Measurements from ENCODE around the gene SEPTIN3. TPM values are rescaled to one million over a fixed set of nuclear protein-coding genes. Genes with fewer than 3 reads are reported as not detected.
A peak's percentile ranks its signal among the peaks of the same experiment; 100 is the strongest.

Gene SEPTIN3
- total and polyA plus RNA-seq, 4 donors, result 0.05 to 0.68 (median 0.63) TPM; not detected in 1

GRCh38 chr22:41928593-41929417, 40.4 kb upstream of the SEPTIN3 start:
- no peaks in the 10 kb centered on the region for H3K27me3 ChIP-seq (ENCODE audit: control insufficient read depth in 1 of 2, insufficient read depth in 2 of 2, low read length in 1 of 2)
- H3K27ac ChIP-seq (ENCODE audit: low read depth in 1 of 2, low read length in 2 of 2), result no peak overlapping the region
- 82 to 83% methylated on average over 12 to 14 of the region's 14 CpGs for WGBS, 2 donors
- DNase-seq (no peak), ATAC-seq (ENCODE audit: low FRiP score) (no peak)
- H3K36me3 ChIP-seq (ENCODE audit: control insufficient read depth in 1 of 2, insufficient read depth in 2 of 2, low read length in 1 of 2), result no peaks in the 10 kb centered on the region
- intact Hi-C loops (cut with DNase I), result no loop called here
- no peaks in the 10 kb centered on the region for H3K4me1 ChIP-seq (ENCODE audit: control insufficient read depth in 1 of 2, insufficient read depth in 2 of 2, low read length in 2 of 2)
- no peak overlapping the region for H3K4me3 ChIP-seq (ENCODE audit: low read length in 2 of 2)
- no peaks in the 10 kb centered on the region for H3K9me3 ChIP-seq (ENCODE audit: control insufficient read depth, low read length)

DNA sequence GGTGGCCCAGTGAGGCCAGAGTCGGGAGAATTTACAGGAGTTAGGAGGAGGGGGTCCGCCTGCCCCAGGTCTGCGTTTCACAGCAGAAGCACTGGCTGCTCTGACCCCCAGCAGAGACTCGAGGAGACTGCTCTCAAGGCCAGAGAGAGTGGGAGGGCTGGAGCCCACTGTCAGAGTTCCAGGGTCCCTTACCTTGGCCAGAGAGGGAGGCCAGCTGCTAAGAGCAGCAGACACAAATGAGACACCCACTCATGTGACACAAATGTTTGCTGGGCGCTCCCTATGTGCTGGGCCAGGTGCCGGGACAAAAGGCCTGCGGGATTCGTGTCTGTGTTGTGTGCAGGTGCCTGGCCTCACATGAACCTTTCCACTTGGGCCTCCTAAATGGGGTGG, 39.8 kb upstream of the SEPTIN3 start:
- Histone ChIP-seq H3K4me3 (ENCODE audit: low read length in 2 of 2) (no peak overlapping the region), H3K4me1 (ENCODE audit: control insufficient read depth in 1 of 2, insufficient read depth in 2 of 2, low read length in 2 of 2) (no peaks in the 10 kb centered on the region), H3K36me3 (ENCODE audit: control insufficient read depth in 1 of 2, insufficient read depth in 2 of 2, low read length in 1 of 2) (no peaks in the 10 kb centered on the region), H3K9me3 (ENCODE audit: control insufficient read depth, low read length) (no peaks in the 10 kb centered on the region), H3K27me3 (ENCODE audit: control insufficient read depth in 1 of 2, insufficient read depth in 2 of 2, low read length in 1 of 2) (no peaks in the 10 kb centered on the region), H3K27ac (ENCODE audit: low read depth in 1 of 2, low read length in 2 of 2) (no peak overlapping the region)
- intact Hi-C loops (cut with DNase I), result no loop called here
- WGBS, 2 donors, result 85 to 88% methylated on average over 8 of the region's 8 CpGs
- DNase-seq, result no peak
- ATAC-seq (ENCODE audit: low FRiP score), result no peak

DNA sequence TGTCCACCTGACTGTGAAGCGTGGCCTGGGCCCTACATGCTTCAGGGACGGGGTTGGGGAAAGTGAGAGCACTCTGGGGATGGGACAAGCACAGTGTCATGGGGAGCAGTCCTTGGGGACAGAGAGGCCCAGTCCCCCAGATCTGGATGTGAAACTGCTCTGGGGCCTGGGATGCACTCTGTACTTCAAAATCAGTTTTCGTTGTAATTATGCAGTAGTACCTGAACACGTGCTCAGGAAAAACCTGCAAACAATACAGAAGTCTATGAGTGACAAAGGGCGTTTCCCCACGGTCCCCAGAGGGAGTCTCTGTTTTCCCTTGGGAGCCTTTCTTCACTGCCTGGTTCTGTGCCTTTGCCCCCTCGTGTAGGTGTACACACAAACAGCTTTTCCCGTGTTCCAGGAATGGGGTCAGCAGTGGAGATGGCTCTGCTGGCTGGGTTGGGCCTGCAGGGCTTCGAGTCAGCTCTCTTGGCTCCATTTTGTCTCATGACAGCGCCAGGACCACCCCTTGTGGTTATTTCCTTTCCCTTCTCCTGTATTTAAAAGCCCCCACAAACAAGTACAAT, 37.5 kb upstream of the SEPTIN3 start:
- no peak for DNase-seq
- H3K36me3 ChIP-seq (ENCODE audit: control insufficient read depth in 1 of 2, insufficient read depth in 2 of 2, low read length in 1 of 2), result no peaks in the 10 kb centered on the region
- no peaks in the 10 kb centered on the region for H3K4me1 ChIP-seq (ENCODE audit: control insufficient read depth in 1 of 2, insufficient read depth in 2 of 2, low read length in 2 of 2)
- no peak for ATAC-seq (ENCODE audit: low FRiP score)
- no peak overlapping the region for H3K27ac ChIP-seq (ENCODE audit: low read depth in 1 of 2, low read length in 2 of 2)
- WGBS, 2 donors, result 86 to 87% methylated on average over 10 of the region's 10 CpGs
- H3K27me3 ChIP-seq (ENCODE audit: control insufficient read depth in 1 of 2, insufficient read depth in 2 of 2, low read length in 1 of 2), result no peaks in the 10 kb centered on the region
- intact Hi-C loops (cut with DNase I), result no loop called here
- no peak overlapping the region for H3K4me3 ChIP-seq (ENCODE audit: low read length in 2 of 2)
- no peaks in the 10 kb centered on the region for H3K9me3 ChIP-seq (ENCODE audit: control insufficient read depth, low read length)

DNA sequence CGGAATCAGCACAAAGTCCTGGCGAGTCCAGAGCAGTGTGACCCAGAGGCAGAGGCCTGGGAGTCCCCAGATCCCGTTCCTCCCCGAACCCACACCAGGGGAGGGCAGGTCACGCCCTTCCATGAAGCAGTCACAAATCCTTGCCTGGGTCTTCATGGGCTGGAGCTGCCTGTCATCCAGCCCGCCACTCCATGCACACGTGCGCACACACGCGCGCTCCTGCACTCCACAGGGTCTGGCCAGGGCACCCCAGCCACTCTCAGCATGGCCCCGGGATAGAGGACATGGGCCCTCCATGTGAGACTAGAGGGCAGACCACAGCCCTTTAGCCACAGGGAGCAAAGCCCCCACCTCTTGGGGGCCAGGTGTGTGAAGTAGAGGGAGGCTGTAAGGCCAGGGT, 36.9 kb upstream of the SEPTIN3 start:
- no peak for ATAC-seq (ENCODE audit: low FRiP score)
- no peak for DNase-seq
- intact Hi-C loops (cut with DNase I), result no loop called here
- whole genome bisulfite sequencing, 2 donors, result 97 to 99% methylated on average over 12 of the region's 12 CpGs
- Histone ChIP-seq H3K4me1 (ENCODE audit: control insufficient read depth in 1 of 2, insufficient read depth in 2 of 2, low read length in 2 of 2) (no peaks in the 10 kb centered on the region), H3K9me3 (ENCODE audit: control insufficient read depth, low read length) (no peaks in the 10 kb centered on the region), H3K27ac (ENCODE audit: low read depth in 1 of 2, low read length in 2 of 2) (no peak overlapping the region), H3K4me3 (ENCODE audit: low read length in 2 of 2) (no peak overlapping the region), H3K36me3 (ENCODE audit: control insufficient read depth in 1 of 2, insufficient read depth in 2 of 2, low read length in 1 of 2) (no peaks in the 10 kb centered on the region), H3K27me3 (ENCODE audit: control insufficient read depth in 1 of 2, insufficient read depth in 2 of 2, low read length in 1 of 2) (no peaks in the 10 kb centered on the region)

- DNase-seq (no peak), ATAC-seq (ENCODE audit: low FRiP score) (no peak)
- WGBS, 2 donors, result 89% methylated on average over 16 of the region's 16 CpGs
- H3K4me1 ChIP-seq (ENCODE audit: control insufficient read depth in 1 of 2, insufficient read depth in 2 of 2, low read length in 2 of 2), result no peaks in the 10 kb centered on the region
- H3K4me3 ChIP-seq (ENCODE audit: low read length in 2 of 2), result no peak overlapping the region
- H3K9me3 ChIP-seq (ENCODE audit: control insufficient read depth, low read length), result no peaks in the 10 kb centered on the region
- intact Hi-C loops (cut with DNase I), result loop anchor here in 1 of 2 donors (2.0 kb wide), 1 partner anchor 55 kb away; no protein-coding TSS in a partner anchor
- H3K27me3 ChIP-seq (ENCODE audit: control insufficient read depth in 1 of 2, insufficient read depth in 2 of 2, low read length in 1 of 2), result no peaks in the 10 kb centered on the region
- H3K36me3 ChIP-seq (ENCODE audit: control insufficient read depth in 1 of 2, insufficient read depth in 2 of 2, low read length in 1 of 2), result no peaks in the 10 kb centered on the region
- no peak overlapping the region for H3K27ac ChIP-seq (ENCODE audit: low read depth in 1 of 2, low read length in 2 of 2)
Observed at GRCh38 chr22:41933411-41934177, 35.6 kb upstream of the SEPTIN3 start.

DNA sequence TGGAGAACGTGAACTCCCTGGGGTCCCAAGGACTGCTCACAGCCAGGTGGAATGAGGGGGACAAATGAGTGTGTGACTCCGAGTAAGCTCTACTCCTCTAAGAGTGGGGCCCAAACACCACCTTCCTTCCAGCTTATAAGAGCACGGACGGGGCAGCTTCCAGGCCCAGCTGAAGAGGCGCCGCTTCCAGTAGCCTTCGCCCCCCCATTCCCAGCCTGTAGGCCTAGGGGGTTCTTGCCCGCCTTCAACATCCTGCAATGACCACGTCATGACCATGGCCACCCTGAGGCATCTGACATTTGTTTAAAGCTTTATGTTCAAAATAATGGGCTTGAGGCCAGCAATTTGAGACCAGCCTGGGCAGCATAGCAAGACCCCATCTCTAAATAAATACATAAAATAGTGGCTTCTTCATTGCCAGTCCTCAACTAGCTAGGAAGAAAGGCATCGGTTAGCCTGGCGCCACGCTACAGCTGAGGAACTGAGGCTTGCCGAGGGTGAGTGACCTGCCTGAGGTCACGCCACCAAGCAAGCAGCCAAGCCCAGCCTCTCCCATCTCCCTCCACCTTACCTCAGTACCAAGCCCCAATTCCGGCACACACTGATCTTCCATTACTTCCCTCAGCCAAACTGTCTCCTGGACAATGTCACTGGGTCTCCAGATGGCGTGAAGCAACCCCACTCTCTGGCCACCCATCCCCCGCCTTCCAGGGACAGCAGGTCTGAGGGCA, 34.8 kb upstream of the SEPTIN3 start:
- no peak for ATAC-seq (ENCODE audit: low FRiP score)
- no peaks in the 10 kb centered on the region for H3K36me3 ChIP-seq (ENCODE audit: control insufficient read depth in 1 of 2, insufficient read depth in 2 of 2, low read length in 1 of 2)
- H3K9me3 ChIP-seq (ENCODE audit: control insufficient read depth, low read length), result no peaks in the 10 kb centered on the region
- H3K4me1 ChIP-seq (ENCODE audit: control insufficient read depth in 1 of 2, insufficient read depth in 2 of 2, low read length in 2 of 2), result no peaks in the 10 kb centered on the region
- DNase-seq, result peak; percentile 47 to 55
- H3K4me3 ChIP-seq (ENCODE audit: low read length in 2 of 2), result no peak overlapping the region
- intact Hi-C loops (cut with DNase I), result loop anchor here in 1 of 2 donors (2.0 kb wide), 1 partner anchor 54 kb away; no protein-coding TSS in a partner anchor
- H3K27ac ChIP-seq (ENCODE audit: low read depth in 1 of 2, low read length in 2 of 2), result no peak overlapping the region
- no peaks in the 10 kb centered on the region for H3K27me3 ChIP-seq (ENCODE audit: control insufficient read depth in 1 of 2, insufficient read depth in 2 of 2, low read length in 1 of 2)
- 96 to 97% methylated on average over 17 of the region's 17 CpGs for WGBS, 2 donors

GRCh38 chr22:41935015-41935351, 34.3 kb upstream of the SEPTIN3 start:
- no peaks in the 10 kb centered on the region for H3K4me1 ChIP-seq (ENCODE audit: control insufficient read depth in 1 of 2, insufficient read depth in 2 of 2, low read length in 2 of 2)
- H3K4me3 ChIP-seq (ENCODE audit: low read length in 2 of 2), result no peak overlapping the region
- H3K36me3 ChIP-seq (ENCODE audit: control insufficient read depth in 1 of 2, insufficient read depth in 2 of 2, low read length in 1 of 2), result no peaks in the 10 kb centered on the region
- 80 to 84% methylated on average over 4 of the region's 4 CpGs for WGBS, 2 donors
- no peaks in the 10 kb centered on the region for H3K27me3 ChIP-seq (ENCODE audit: control insufficient read depth in 1 of 2, insufficient read depth in 2 of 2, low read length in 1 of 2)
- no peak for ATAC-seq (ENCODE audit: low FRiP score)
- no peaks in the 10 kb centered on the region for H3K9me3 ChIP-seq (ENCODE audit: control insufficient read depth, low read length)
- peak in 1 of 2 donors; percentile 47 for DNase-seq
- intact Hi-C loops (cut with DNase I), result loop anchor here in 1 of 2 donors (2.0 kb wide), 1 partner anchor 54 kb away; no protein-coding TSS in a partner anchor
- H3K27ac ChIP-seq (ENCODE audit: low read depth in 1 of 2, low read length in 2 of 2), result no peak overlapping the region

GRCh38 chr22:41935509-41935908, 33.7 kb upstream of the SEPTIN3 start:
- ATAC-seq (ENCODE audit: low FRiP score) (no peak), DNase-seq (no peak)
- Histone ChIP-seq H3K4me1 (ENCODE audit: control insufficient read depth in 1 of 2, insufficient read depth in 2 of 2, low read length in 2 of 2) (no peaks in the 10 kb centered on the region), H3K27ac (ENCODE audit: low read depth in 1 of 2, low read length in 2 of 2) (no peak overlapping the region), H3K9me3 (ENCODE audit: control insufficient read depth, low read length) (no peaks in the 10 kb centered on the region), H3K36me3 (ENCODE audit: control insufficient read depth in 1 of 2, insufficient read depth in 2 of 2, low read length in 1 of 2) (no peaks in the 10 kb centered on the region), H3K27me3 (ENCODE audit: control insufficient read depth in 1 of 2, insufficient read depth in 2 of 2, low read length in 1 of 2) (no peaks in the 10 kb centered on the region), H3K4me3 (ENCODE audit: low read length in 2 of 2) (no peak overlapping the region)
- WGBS, 2 donors, result 95 to 96% methylated on average over 9 of the region's 9 CpGs
- intact Hi-C loops (cut with DNase I), result loop anchor here in 1 of 2 donors (2.0 kb wide), 1 partner anchor 53 kb away; no protein-coding TSS in a partner anchor

Data from aorta (tissue), 5 donors.